ENCODE data around the gene LDLRAD1. TPM values are rescaled to one million over a fixed set of nuclear protein-coding genes. Genes with fewer than 3 reads are reported as not detected.
"Not testable (repeated sequence)": the region's sequence is repeated elsewhere in the genome, so short reads cannot be mapped to it uniquely, and the experiment has no call there.

Gene LDLRAD1
- total RNA-seq, 4 donors from 2014 or later: 0.49 to 1.4 TPM; not detected in 2

DNA sequence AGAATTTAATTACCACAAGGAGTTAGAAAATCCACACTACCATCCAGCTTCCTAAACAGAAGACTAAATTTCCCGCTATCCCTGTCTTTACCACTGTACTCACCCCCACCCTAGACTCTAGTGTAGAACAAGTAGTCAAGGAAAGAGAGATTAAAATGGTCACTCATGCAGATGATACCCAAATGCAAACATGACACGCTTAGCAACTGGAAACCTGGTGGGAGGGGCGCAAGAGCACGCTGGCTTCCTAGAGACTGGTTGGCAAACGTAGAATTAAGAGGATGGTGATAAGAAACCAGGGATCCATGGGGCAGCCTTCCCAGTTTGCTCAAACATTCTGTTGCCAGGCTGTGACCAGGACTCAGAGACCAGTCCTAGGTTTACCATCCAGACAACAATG is 9.9 kb upstream of the LDLRAD1 start:
- no peaks in the 10 kb centered on the region for H3K27me3 ChIP-seq
- DNase-seq: no peak
- H3K4me1 ChIP-seq: no peaks in the 10 kb centered on the region
- no peaks in the 10 kb centered on the region for H3K9me3 ChIP-seq
- TF ChIP-seq POLR2A (IDR thresholded peaks at IDR 0.05): no peak
- TF ChIP-seq, protein P1, sequence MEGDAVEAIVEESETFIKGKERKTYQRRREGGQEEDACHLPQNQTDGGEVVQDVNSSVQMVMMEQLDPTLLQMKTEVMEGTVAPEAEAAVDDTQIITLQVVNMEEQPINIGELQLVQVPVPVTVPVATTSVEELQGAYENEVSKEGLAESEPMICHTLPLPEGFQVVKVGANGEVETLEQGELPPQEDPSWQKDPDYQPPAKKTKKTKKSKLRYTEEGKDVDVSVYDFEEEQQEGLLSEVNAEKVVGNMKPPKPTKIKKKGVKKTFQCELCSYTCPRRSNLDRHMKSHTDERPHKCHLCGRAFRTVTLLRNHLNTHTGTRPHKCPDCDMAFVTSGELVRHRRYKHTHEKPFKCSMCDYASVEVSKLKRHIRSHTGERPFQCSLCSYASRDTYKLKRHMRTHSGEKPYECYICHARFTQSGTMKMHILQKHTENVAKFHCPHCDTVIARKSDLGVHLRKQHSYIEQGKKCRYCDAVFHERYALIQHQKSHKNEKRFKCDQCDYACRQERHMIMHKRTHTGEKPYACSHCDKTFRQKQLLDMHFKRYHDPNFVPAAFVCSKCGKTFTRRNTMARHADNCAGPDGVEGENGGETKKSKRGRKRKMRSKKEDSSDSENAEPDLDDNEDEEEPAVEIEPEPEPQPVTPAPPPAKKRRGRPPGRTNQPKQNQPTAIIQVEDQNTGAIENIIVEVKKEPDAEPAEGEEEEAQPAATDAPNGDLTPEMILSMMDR (IDR thresholded peaks at IDR 0.05): no peak
- peaks cover 0 to 40% (median 6%) of the 10 kb centered on the region in 3 donors for H3K36me3 ChIP-seq
- no peak overlapping the region for H3K27ac ChIP-seq
- no peak overlapping the region for H3K4me3 ChIP-seq
- 87 to 95% methylated on average over 5 of the region's 5 CpGs for WGBS, 2 donors
- intact Hi-C loops (cut with DNase I): no loop called here

DNA sequence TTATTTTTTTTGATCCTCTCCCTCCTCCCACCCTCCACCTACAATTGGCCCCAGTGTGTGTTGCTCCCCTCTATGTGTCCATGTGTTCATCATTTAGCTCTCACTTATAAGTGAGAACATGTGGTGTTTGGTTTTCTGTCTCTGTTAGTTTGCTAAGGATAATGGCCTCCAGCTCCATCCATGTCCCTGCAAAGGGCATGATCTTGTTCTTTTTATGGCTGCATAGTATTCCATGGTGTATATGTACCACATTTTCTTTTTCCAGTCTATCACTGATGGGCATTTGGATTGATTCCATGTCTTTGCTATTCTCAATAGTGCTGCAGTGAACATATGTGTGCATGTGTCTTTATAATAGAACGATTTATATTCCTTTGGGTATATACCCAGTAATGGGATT is 6.8 kb upstream of the LDLRAD1 start:
- 88 to 100% methylated on average over 1 of the region's 1 CpG for WGBS, 2 donors
- H3K4me1 ChIP-seq; H3K36me3 ChIP-seq; H3K27me3 ChIP-seq; H3K27ac ChIP-seq; intact Hi-C loops (cut with DNase I); DNase-seq; H3K4me3 ChIP-seq; H3K9me3 ChIP-seq: not testable (repeated sequence)

DNA sequence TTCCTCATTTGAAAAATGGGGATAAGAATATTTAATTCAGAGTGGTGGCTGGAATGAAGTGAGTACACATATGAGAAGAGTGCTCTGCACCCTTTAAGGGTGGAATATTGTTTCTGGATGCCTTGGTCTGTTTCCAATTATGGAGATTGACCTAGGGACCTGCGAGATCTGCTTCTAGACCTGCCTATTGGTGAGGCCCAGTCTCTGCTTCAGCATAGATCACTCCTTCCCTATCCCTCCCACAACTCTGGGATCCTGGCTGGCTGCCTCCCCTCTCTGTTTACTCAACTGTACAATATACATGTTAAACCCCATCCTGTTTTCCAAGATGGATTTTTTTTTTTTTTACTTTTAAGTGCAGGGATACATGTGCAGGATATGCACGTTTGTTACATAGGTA is 6.4 kb upstream of the LDLRAD1 start:
- TF ChIP-seq, protein P1 (IDR thresholded peaks at IDR 0.05): no peak
- no peak for TF ChIP-seq POLR2A (IDR thresholded peaks at IDR 0.05)
- intact Hi-C loops (cut with DNase I): no loop called here
- Histone ChIP-seq H3K4me1 (no peaks in the 10 kb centered on the region), H3K9me3 (no peaks in the 10 kb centered on the region), H3K36me3 (peaks cover 0 to 5% (median 0%) of the 10 kb centered on the region in 3 donors), H3K4me3 (no peak overlapping the region), H3K27ac (no peak overlapping the region), H3K27me3 (no peaks in the 10 kb centered on the region)
- WGBS, 2 donors: 59 to 63% methylated on average over 2 of the region's 2 CpGs
- no peak for DNase-seq

DNA sequence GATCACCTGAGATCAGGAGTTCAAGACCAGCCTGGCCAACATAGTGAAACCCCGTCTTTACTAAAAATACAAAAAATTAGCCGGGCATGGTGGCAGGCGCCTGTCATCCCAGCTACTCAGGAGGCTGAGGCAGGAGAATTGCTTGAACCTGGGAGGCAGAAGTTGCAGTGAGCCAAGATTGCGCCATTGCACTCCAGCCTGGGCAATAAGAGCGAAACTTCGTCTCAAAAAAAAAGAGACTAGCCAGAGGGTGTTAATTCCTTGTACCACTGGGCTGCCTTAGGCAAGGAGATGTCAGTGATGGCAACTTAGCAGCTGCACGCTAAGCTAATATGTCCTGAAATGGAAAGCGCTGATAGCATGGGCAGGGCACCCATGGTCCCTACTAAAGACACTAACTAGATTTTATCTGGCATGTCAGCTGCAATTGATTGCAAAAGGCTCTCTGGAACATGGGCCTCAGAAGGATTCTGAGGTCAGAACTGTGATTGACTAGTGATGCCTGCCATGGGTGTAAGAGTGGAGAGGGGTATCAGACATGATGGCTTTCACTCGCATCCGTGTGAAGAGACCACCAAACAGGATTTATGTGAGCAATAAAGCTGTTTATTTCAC is 1.7 kb upstream of the LDLRAD1 start:
- 84 to 91% methylated on average over 10 of the region's 10 CpGs for WGBS, 2 donors
- H3K4me3 ChIP-seq; H3K27me3 ChIP-seq; H3K27ac ChIP-seq; H3K36me3 ChIP-seq; intact Hi-C loops (cut with DNase I); H3K9me3 ChIP-seq; DNase-seq: not testable (repeated sequence)
- peaks cover 10 to 37% (median 10%) of the 10 kb centered on the region in 3 donors for H3K4me1 ChIP-seq

DNA sequence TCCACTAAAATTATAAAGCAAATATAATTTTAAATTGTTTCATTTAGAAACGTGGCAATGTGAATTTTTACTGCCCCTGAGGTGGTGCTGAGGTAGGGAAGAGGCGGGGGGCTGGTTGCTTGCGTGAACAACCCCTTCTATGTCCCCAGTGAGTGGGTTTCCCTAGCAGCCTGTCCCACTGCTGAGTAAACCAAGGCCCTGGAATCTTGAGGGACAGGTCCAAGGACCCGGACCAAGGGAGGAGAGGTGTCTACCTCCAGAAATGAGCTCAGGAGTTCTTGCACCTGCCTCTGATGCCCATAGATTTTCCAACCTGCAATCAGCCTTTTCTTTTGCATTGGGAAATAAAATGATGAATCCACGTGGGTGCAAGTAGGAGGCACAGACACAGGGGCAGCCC is 649 bp upstream of the LDLRAD1 start:
- Histone ChIP-seq H3K9me3 (no peaks in the 10 kb centered on the region), H3K27ac (peak overlapping the region in 1 of 4 donors; percentile 42), H3K4me3 (no peak overlapping the region), H3K36me3 (no peaks in the 10 kb centered on the region), H3K4me1 (peaks cover 10 to 44% (median 10%) of the 10 kb centered on the region in 3 donors), H3K27me3 (peaks cover 0 to 12% (median 0%) of the 10 kb centered on the region in 4 donors)
- intact Hi-C loops (cut with DNase I): no loop called here
- no peak for DNase-seq
- WGBS, 2 donors: 59 to 81% methylated on average over 4 to 5 of the region's 5 CpGs
- TF ChIP-seq, protein P1 (IDR thresholded peaks at IDR 0.05): no peak
- no peak for TF ChIP-seq POLR2A (IDR thresholded peaks at IDR 0.05)

DNA sequence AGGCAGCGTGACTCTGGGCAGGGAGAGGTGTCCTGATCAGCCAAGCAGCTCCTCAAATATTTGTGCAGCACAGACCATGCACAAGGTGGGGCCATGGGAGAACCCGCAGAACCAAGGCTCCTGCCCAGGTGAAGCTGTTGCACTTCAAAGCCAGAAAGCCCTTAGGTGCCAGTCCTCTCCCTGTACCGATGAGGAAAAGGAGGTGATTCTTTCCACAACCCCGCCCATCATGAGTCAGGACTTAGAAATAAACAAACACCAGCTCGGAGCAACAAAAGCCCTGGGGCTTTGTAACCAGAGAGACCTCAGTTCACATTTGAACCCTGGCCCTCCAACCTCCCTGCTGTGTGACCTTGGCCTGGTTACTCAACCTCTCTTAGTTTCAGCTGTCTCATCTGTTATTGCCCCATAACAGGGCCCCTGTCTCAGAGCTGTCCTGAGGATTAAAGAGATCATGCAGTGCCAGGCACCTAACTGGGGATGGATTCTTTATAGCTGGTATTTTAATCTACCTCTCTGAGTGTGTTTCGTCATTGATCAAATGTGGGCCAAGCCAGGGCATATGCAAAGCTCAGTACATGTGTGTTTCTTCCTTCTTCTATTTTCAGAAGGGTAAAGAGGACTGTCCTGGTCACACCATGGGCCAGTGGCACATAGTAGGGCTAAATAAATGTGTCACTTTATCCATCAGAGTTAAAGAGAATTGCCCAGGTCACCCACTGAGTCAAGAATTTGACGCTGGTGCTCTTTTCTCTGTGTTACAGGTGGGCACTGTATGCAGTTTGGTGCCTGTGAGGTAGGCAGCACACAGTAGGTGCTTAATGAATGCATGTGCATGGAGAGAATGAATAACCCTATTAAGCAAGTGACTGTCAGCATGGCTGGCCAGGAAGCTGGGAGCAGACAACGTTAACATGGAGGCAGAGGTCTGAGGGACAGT is 1.4 kb downstream of the LDLRAD1 start:
- Histone ChIP-seq H3K27me3 (peaks cover 0 to 27% (median 0%) of the 10 kb centered on the region in 4 donors), H3K27ac (peak overlapping the region; percentile 71 to 83 (median 76)), H3K4me3 (no peak overlapping the region), H3K36me3 (no peaks in the 10 kb centered on the region), H3K9me3 (no peaks in the 10 kb centered on the region), H3K4me1 (peaks cover 10 to 44% (median 10%) of the 10 kb centered on the region in 3 donors)
- peak in 1 of 4 donors; percentile 10 for TF ChIP-seq POLR2A (IDR thresholded peaks at IDR 0.05)
- TF ChIP-seq, protein P1 (IDR thresholded peaks at IDR 0.05): no peak
- 23 to 45% methylated on average over 5 to 8 of the region's 8 CpGs for WGBS, 2 donors
- intact Hi-C loops (cut with DNase I): no loop called here
- no peak for DNase-seq
